Gastrocnemius medialis (tissue), 4 donors: ENCODE data around the gene TERT.

Experiments used
- CTCF ChIP-seq, 5 experiments: fragments of 450-650 bp in 3 of 5; fragments of 200-600 bp in 2 of 5; sonication (generic) in 2 of 5; IDR thresholded peaks in 4 of 5; conservative IDR thresholded peaks in 1 of 5; 1 replicate in 4 of 5; 2 replicates in 1 of 5; pipeline ENCODE4 v1.5.1; 2016 to 2019; ENCODE audit warnings: antibody characterized with exemption in 5 of 5, mild to moderate bottlenecking in 3 of 5, moderate library complexity in 3 of 5
- POLR2A ChIP-seq, 2 donors: fragments of 450-650 bp; IDR thresholded peaks; one replicate each; pipeline ENCODE4 v1.6.1; 2017; ENCODE audit warnings: antibody characterized with exemption in 2 of 2, mild to moderate bottlenecking in 2 of 2, moderate library complexity in 2 of 2

GRCh38 chr5:1342268-1342667, 47.4 kb upstream of the TERT start:
- TF ChIP-seq CTCF (IDR thresholded peaks at IDR 0.05 in 4 of 5, conservative IDR thresholded peaks at IDR 0.05 in 1 of 5), result no peak
- TF ChIP-seq POLR2A (IDR thresholded peaks at IDR 0.05), result no peak
